ENCODE measurements around the gene FRMD4A. TPM values are rescaled to one million over a fixed set of nuclear protein-coding genes. Genes with fewer than 3 reads are reported as not detected.

Gene FRMD4A
- polyA plus RNA-seq, 1 donor (not counting 4 experiments of a cell fraction or from before 2014, with no cell fraction given) = 12.9 TPM

GRCh38 chr10:14198078-14198477 is 132.6 kb downstream of the FRMD4A start:
- Histone ChIP-seq H3K9me3 (ENCODE audit: control insufficient read depth, low read depth, low read length) (no peaks in the 10 kb centered on the region), H3K79me2 (ENCODE audit: control insufficient read depth, insufficient read depth, low read length) (no peaks in the 10 kb centered on the region), H2AFZ (ENCODE audit: control insufficient read depth, low read length) (no peak overlapping the region), H3K36me3 (ENCODE audit: control insufficient read depth in 2 of 2, extremely low read depth in 1 of 2, insufficient read depth in 2 of 2, low read length in 2 of 2) (no peaks in the 10 kb centered on the region), H3K27ac (ENCODE audit: control insufficient read depth, insufficient read depth, low read length) (no peak overlapping the region), H4K20me1 (ENCODE audit: control insufficient read depth, extremely low read depth, insufficient read depth, low read length) (no peaks in the 10 kb centered on the region), H3K9me1 (ENCODE audit: control insufficient read depth, extremely low read depth, insufficient read depth, low read length) (no peaks in the 10 kb centered on the region), H3K4me3 (ENCODE audit: control insufficient read depth in 2 of 3, extremely low read depth in 1 of 3, insufficient read depth in 2 of 3, low read depth in 1 of 3, low read length in 3 of 3) (no peak overlapping the region), H3K27me3 (ENCODE audit: control insufficient read depth, extremely low read depth, insufficient read depth, low read length) (peaks cover 7% of the 10 kb centered on the region), H3K4me2 (ENCODE audit: control insufficient read depth, extremely low read depth, insufficient read depth, low read depth, low read length) (no peak overlapping the region), H3K9ac (ENCODE audit: control insufficient read depth, extremely low read depth, insufficient read depth, low read length) (no peak overlapping the region), H3K4me1 (ENCODE audit: control insufficient read depth, extremely low read depth, insufficient read depth, low read length) (no peaks in the 10 kb centered on the region)
- no peak for TF ChIP-seq EZH2 (IDR thresholded peaks at IDR 0.05; ENCODE audit: low read length)
- FAIRE-seq (no peak), DNase-seq (ENCODE audit: low read depth, low spot score) (no peak)
- dilution Hi-C loops (cut with MboI; ENCODE audit: extremely low pct_ligation_motif_present, low sequenced_read_pairs) = no loop called here

- Histone ChIP-seq H3K36me3 (ENCODE audit: control insufficient read depth in 2 of 2, extremely low read depth in 1 of 2, insufficient read depth in 2 of 2, low read length in 2 of 2) (no peaks in the 10 kb centered on the region), H3K27me3 (ENCODE audit: control insufficient read depth, extremely low read depth, insufficient read depth, low read length) (peaks cover 7% of the 10 kb centered on the region), H3K9me3 (ENCODE audit: control insufficient read depth, low read depth, low read length) (no peaks in the 10 kb centered on the region), H3K27ac (ENCODE audit: control insufficient read depth, insufficient read depth, low read length) (no peak overlapping the region), H3K4me3 (ENCODE audit: control insufficient read depth in 2 of 3, extremely low read depth in 1 of 3, insufficient read depth in 2 of 3, low read depth in 1 of 3, low read length in 3 of 3) (no peak overlapping the region), H4K20me1 (ENCODE audit: control insufficient read depth, extremely low read depth, insufficient read depth, low read length) (no peaks in the 10 kb centered on the region), H3K9ac (ENCODE audit: control insufficient read depth, extremely low read depth, insufficient read depth, low read length) (no peak overlapping the region), H3K9me1 (ENCODE audit: control insufficient read depth, extremely low read depth, insufficient read depth, low read length) (no peaks in the 10 kb centered on the region), H3K79me2 (ENCODE audit: control insufficient read depth, insufficient read depth, low read length) (no peaks in the 10 kb centered on the region), H3K4me2 (ENCODE audit: control insufficient read depth, extremely low read depth, insufficient read depth, low read depth, low read length) (no peak overlapping the region), H2AFZ (ENCODE audit: control insufficient read depth, low read length) (no peak overlapping the region), H3K4me1 (ENCODE audit: control insufficient read depth, extremely low read depth, insufficient read depth, low read length) (no peaks in the 10 kb centered on the region)
- dilution Hi-C loops (cut with MboI; ENCODE audit: extremely low pct_ligation_motif_present, low sequenced_read_pairs) = no loop called here
- DNase-seq (ENCODE audit: low read depth, low spot score) (no peak), FAIRE-seq (no peak)
- no peak for TF ChIP-seq CTCF (optimal IDR thresholded peaks at IDR 0.05 in 1 of 3, IDR thresholded peaks at IDR 0.05 in 1 of 3, conservative IDR thresholded peaks at IDR 0.05 in 1 of 3; ENCODE audit: extremely low read depth in 1 of 3, insufficient read depth in 2 of 3, low read length in 3 of 3)
- no peak for TF ChIP-seq EZH2 (IDR thresholded peaks at IDR 0.05; ENCODE audit: low read length)
Observed at GRCh38 chr10:14196113-14196512, 134.6 kb downstream of the FRMD4A start.

GRCh38 chr10:14195433-14195832 is 135.3 kb downstream of the FRMD4A start:
- DNase-seq (ENCODE audit: low read depth, low spot score) = no peak
- Histone ChIP-seq H3K36me3 (ENCODE audit: control insufficient read depth in 2 of 2, extremely low read depth in 1 of 2, insufficient read depth in 2 of 2, low read length in 2 of 2) (no peaks in the 10 kb centered on the region), H3K79me2 (ENCODE audit: control insufficient read depth, insufficient read depth, low read length) (no peaks in the 10 kb centered on the region), H3K4me1 (ENCODE audit: control insufficient read depth, extremely low read depth, insufficient read depth, low read length) (no peaks in the 10 kb centered on the region), H2AFZ (ENCODE audit: control insufficient read depth, low read length) (no peak overlapping the region), H3K9ac (ENCODE audit: control insufficient read depth, extremely low read depth, insufficient read depth, low read length) (no peak overlapping the region), H3K27me3 (ENCODE audit: control insufficient read depth, extremely low read depth, insufficient read depth, low read length) (peaks cover 7% of the 10 kb centered on the region), H3K9me3 (ENCODE audit: control insufficient read depth, low read depth, low read length) (no peaks in the 10 kb centered on the region), H4K20me1 (ENCODE audit: control insufficient read depth, extremely low read depth, insufficient read depth, low read length) (no peaks in the 10 kb centered on the region), H3K4me3 (ENCODE audit: control insufficient read depth in 2 of 3, extremely low read depth in 1 of 3, insufficient read depth in 2 of 3, low read depth in 1 of 3, low read length in 3 of 3) (no peak overlapping the region), H3K27ac (ENCODE audit: control insufficient read depth, insufficient read depth, low read length) (no peak overlapping the region), H3K9me1 (ENCODE audit: control insufficient read depth, extremely low read depth, insufficient read depth, low read length) (no peaks in the 10 kb centered on the region), H3K4me2 (ENCODE audit: control insufficient read depth, extremely low read depth, insufficient read depth, low read depth, low read length) (no peak overlapping the region)
- no peak for FAIRE-seq
- no peak for TF ChIP-seq CTCF (optimal IDR thresholded peaks at IDR 0.05 in 1 of 3, IDR thresholded peaks at IDR 0.05 in 1 of 3, conservative IDR thresholded peaks at IDR 0.05 in 1 of 3; ENCODE audit: extremely low read depth in 1 of 3, insufficient read depth in 2 of 3, low read length in 3 of 3)
- TF ChIP-seq EZH2 (IDR thresholded peaks at IDR 0.05; ENCODE audit: low read length) = no peak
- dilution Hi-C loops (cut with MboI; ENCODE audit: extremely low pct_ligation_motif_present, low sequenced_read_pairs) = no loop called here
